ENCODE results near the gene PRR22. TPM values are rescaled to one million over a fixed set of nuclear protein-coding genes. Genes with fewer than 3 reads are reported as not detected.

PRR22 gene
- total RNA-seq, 1 donor from 2014 or later: 2.0 TPM

- peak; percentile 74 for DNase-seq
- TF ChIP-seq, protein P1, sequence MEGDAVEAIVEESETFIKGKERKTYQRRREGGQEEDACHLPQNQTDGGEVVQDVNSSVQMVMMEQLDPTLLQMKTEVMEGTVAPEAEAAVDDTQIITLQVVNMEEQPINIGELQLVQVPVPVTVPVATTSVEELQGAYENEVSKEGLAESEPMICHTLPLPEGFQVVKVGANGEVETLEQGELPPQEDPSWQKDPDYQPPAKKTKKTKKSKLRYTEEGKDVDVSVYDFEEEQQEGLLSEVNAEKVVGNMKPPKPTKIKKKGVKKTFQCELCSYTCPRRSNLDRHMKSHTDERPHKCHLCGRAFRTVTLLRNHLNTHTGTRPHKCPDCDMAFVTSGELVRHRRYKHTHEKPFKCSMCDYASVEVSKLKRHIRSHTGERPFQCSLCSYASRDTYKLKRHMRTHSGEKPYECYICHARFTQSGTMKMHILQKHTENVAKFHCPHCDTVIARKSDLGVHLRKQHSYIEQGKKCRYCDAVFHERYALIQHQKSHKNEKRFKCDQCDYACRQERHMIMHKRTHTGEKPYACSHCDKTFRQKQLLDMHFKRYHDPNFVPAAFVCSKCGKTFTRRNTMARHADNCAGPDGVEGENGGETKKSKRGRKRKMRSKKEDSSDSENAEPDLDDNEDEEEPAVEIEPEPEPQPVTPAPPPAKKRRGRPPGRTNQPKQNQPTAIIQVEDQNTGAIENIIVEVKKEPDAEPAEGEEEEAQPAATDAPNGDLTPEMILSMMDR (IDR thresholded peaks at IDR 0.05): no peak
- Histone ChIP-seq H3K4me3 (peak within 1 kb of the TSS; percentile 35), H3K4me1 (peaks cover 16% of the 10 kb centered on the region), H3K27me3 (peaks cover 32% of the 10 kb centered on the region), H3K9me3 (no peaks in the 10 kb centered on the region), H3K27ac (no peak within 1 kb of the TSS), H3K36me3 (no peaks in the 10 kb centered on the region)
- ATAC-seq: peak; percentile 53
- intact Hi-C loops (cut with DNase I): no loop called here
Measured at GRCh38 chr19:5804516-5805461, 20.2 kb upstream of the PRR22 start, which contains the start of gene NRTN. NRTN (plus strand) TSS chr19:5805067; CDS start chr19:5824166, 19,099 bp downstream.

GRCh38 chr19:5803752-5804515 is 19.4 kb upstream of the PRR22 start:
- ATAC-seq (peak; percentile 95), DNase-seq (peak; percentile 96)
- intact Hi-C loops (cut with DNase I): no loop called here
- Histone ChIP-seq H3K27me3 (peaks cover 35% of the 10 kb centered on the region), H3K4me1 (peaks cover 16% of the 10 kb centered on the region), H3K9me3 (no peaks in the 10 kb centered on the region), H3K36me3 (no peaks in the 10 kb centered on the region), H3K4me3 (peak overlapping the region; percentile 31), H3K27ac (no peak overlapping the region)
- TF ChIP-seq, protein P1 (IDR thresholded peaks at IDR 0.05): peak; percentile 85

- Histone ChIP-seq H3K27ac (no peak overlapping the region), H3K36me3 (no peaks in the 10 kb centered on the region), H3K9me3 (no peaks in the 10 kb centered on the region), H3K4me3 (peak overlapping the region; percentile 31), H3K4me1 (peaks cover 16% of the 10 kb centered on the region), H3K27me3 (peaks cover 35% of the 10 kb centered on the region)
- TF ChIP-seq, protein P1 (IDR thresholded peaks at IDR 0.05): no peak
- ATAC-seq: no peak
- no peak for DNase-seq
- intact Hi-C loops (cut with DNase I): no loop called here
Measured at GRCh38 chr19:5803441-5803751, 18.9 kb upstream of the PRR22 start.

DNA sequence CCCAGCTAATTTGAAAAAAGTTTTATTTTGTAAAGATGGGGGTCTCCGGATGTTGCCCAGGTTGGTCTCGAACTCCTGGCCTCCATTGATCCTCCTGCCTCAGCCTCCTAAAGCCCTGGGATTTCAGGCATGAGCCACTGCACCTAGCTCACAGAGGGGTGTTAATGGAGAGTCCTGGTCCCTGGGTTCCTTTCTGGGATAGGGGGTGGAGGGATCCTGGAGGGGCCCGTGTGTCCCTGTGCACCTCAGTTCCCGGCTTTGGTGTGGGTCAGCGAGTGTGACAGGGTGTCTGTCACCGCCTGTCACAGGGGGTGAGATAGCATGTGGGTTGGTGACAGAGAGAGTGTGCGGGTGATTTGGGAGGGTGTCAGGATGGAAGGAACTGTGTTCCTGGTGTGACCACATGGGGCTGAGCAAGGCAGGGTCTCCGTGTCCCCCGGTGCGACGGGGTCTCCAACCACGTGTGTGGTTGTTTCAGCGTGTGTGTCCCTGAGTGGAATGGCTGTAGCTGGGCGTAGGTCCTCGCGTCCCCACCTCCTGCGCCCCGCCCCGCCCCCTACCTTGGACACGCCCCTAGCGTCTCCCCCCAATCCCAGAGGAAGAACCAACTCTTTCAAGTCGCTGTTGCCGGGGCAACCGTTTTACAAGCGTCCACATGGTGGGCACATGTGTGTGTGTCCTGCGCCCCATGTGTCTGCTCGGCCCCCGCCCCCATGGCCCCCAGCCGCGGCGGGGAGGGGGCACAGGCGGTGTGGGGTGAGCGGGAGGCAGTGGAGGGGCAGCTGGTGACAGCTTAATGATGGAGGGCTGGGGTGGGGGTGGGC is 17.5 kb upstream of the PRR22 start:
- DNase-seq (no peak), ATAC-seq (no peak)
- peaks cover 16% of the 10 kb centered on the region for H3K4me1 ChIP-seq

More for the DNA sequence above, 17.5 kb upstream of the PRR22 start:
- peaks cover 35% of the 10 kb centered on the region for H3K27me3 ChIP-seq
- H3K9me3 ChIP-seq: no peaks in the 10 kb centered on the region
- no peak overlapping the region for H3K4me3 ChIP-seq
- TF ChIP-seq, protein P1 (IDR thresholded peaks at IDR 0.05): no peak
- intact Hi-C loops (cut with DNase I): no loop called here
- no peaks in the 10 kb centered on the region for H3K36me3 ChIP-seq
- H3K27ac ChIP-seq: no peak overlapping the region

Measured in upper lobe of right lung (tissue), 1 donor.